AG09319 (cell line): ENCODE data around the gene ZMPSTE24.

Experiments used
- DNase-seq: peaks from one replicate; pipeline ENCODE4 v3.0.0-alpha.2; 2010; ENCODE audit warnings: low read depth; ENCODE audit errors: extremely low read depth
- TF ChIP-seq, protein P1 (sequence below): IDR thresholded peaks from 2 replicates; pipeline ENCODE4 v1.5.1; 2011; ENCODE audit warnings: low read depth, mild to moderate bottlenecking, inconsistent platforms, low read length, moderate library complexity

ZMPSTE24 gene

DNA sequence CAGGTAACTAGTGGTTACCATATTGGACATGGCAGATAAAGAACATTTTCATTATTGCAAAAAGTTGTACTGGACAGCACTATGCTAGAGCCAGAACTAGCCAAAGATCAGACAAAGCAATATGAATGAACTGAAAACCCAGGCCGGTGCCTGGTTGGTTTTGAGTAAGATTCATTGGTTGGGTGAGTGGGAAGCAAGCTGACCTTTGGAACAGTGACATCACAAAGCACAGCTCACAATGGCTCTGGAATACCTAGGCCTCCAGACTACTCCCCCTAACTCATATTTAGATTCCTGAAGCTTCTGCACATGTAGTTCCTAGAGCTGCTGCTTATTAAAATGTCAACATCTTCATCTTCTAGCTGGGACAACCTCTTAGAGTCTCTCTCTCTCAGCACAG lies 10.4 kb upstream of the ZMPSTE24 start, which contains the start of gene TMCO2:
Gene TMCO2, plus strand, starts transcription at position 283 of the 400 bp plus-strand sequence. Its CDS starts 57 bp downstream, at position 340.
- TF ChIP-seq, protein P1, sequence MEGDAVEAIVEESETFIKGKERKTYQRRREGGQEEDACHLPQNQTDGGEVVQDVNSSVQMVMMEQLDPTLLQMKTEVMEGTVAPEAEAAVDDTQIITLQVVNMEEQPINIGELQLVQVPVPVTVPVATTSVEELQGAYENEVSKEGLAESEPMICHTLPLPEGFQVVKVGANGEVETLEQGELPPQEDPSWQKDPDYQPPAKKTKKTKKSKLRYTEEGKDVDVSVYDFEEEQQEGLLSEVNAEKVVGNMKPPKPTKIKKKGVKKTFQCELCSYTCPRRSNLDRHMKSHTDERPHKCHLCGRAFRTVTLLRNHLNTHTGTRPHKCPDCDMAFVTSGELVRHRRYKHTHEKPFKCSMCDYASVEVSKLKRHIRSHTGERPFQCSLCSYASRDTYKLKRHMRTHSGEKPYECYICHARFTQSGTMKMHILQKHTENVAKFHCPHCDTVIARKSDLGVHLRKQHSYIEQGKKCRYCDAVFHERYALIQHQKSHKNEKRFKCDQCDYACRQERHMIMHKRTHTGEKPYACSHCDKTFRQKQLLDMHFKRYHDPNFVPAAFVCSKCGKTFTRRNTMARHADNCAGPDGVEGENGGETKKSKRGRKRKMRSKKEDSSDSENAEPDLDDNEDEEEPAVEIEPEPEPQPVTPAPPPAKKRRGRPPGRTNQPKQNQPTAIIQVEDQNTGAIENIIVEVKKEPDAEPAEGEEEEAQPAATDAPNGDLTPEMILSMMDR: no peak
- no peak for DNase-seq

DNA sequence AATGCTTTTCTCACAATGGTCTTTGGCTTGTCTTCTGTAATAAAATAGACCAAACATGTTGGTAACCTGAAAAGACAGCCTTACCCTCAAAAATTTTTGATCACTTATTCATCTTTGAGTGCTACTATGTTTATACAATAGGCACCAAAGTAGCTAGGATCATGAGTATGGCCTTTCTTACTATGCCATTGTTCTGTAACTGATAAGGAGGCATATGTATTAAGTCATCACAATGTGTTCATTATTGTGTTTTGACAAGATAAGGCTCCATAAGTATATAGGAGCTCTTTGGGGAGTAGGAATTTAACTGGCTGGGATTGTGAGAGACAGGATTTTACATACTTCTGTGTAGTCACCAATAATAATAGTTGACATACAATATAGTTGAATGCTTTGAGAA lies 9.6 kb upstream of the ZMPSTE24 start:
- DNase-seq: no peak
- TF ChIP-seq, protein P1: no peak

DNA sequence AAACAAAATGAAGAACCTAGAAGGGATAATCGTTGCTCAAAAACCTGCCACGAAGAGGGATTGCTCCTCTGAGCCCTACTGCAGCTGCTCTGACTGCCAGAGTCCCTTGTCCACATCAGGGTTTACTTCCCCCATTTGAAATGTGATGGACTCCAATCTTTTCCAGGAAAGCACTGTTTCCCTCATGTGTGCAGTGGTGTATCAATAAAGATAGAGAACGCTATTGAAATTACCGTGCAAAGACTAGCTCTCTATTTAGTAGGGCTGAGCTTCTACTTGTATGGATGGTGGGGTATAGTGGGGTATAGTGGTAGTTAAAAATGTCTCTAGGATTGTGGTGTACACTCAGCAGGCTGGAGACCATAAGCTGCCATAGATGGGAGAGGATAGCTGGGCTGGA lies 6.6 kb upstream of the ZMPSTE24 start:
- TF ChIP-seq, protein P1: no peak
- DNase-seq: no peak

DNA sequence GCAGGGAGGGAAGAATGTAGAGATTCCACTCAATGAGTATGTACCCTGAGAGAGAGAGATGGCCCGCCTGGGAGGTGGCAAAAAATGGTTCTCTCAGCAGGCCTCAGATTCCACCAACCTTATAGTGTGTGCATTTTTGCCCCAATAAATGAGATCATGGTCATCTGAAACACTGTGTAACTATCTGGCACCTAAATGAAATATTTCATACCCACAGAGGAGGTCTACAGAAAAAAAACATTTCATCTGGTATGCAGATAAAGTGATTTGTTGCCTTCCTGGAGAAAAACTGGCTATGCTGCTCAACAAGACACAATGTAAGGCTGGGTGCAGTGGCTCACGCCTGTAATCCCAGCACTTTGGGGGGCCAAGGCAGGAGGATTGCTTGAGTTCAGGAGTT lies 5.4 kb upstream of the ZMPSTE24 start:
- no peak for DNase-seq
- TF ChIP-seq, protein P1: no peak

DNA sequence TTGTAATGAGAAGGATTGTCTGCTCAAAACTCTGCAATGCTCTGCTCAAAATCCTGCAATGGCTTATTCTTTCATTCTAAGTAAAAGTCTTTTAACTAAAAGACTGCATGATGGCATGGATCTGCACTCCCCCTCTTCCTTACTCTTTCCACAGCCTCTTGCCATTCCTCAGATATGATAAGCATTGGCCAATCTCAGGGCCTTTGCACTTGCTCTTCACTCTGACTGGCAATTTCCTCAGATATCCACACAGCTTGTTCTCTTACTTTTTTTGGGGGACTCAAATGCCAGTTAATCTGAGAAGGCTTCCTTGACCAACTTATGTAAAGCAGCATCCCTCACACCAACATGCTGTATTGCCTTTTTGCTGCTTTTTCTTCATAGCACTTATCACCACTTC lies 2.8 kb upstream of the ZMPSTE24 start:
- no peak for DNase-seq
- TF ChIP-seq, protein P1: no peak

DNA sequence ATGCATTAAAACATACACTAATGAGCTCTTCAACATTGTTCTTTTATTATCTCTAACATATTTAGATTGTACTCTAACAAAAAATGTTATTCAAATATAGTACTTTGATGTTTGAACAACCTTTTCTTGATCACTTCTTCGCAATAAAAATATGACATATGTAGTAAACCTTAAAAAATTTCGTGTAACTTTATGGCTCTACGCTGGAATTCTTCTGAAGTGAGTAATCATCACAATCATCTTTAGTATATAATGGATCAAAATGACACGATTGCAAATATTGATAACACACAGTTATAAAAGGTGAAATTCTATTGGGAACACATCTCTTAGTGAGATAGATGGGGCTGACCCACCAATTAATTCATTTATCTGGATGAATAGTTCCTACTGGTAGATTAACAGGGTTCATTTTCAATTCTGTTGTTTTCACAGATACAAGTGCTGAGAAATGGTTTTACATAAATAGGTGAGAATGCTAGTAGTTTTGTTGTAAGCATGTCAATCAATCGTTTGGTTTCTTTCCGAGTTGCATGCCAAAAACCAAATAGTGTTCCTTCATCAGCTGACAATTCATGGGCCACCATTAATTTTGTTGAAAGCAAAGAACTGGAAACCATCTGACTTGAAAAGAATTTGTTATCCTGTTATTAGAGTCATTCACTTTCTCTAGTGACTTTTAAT lies 1.5 kb upstream of the ZMPSTE24 start:
- no peak for DNase-seq

DNA sequence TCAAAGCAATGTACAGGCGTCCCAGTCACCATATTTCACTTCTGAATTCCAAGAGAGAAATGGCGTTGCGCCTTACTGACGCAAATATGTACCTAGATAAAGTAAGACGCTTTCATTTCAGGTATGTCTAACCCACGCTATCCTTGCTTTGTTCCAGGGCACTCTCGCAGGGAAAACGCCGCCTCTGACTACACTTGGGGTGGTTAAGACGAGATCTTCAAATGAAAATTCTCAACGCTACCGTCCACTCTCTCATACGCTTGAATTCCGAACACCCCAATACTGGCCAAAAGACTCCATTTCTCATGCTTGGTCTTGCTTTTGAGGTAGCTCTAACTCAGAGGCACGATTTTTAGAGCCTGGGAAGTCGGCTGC lies 736 bp upstream of the ZMPSTE24 start:
- TF ChIP-seq, protein P1: no peak
- no peak for DNase-seq

More for the DNA sequence above, 1.5 kb upstream of the ZMPSTE24 start:
- TF ChIP-seq, protein P1: no peak
